Subcutaneous abdominal adipose tissue (tissue), 5 donors: ENCODE measurements around the gene C11orf91.
"Not testable (repeated sequence)": the region's sequence is repeated elsewhere in the genome, so short reads cannot be mapped to it uniquely, and the experiment has no call there.

Experiments
- H3K27ac ChIP-seq: one replicate; pipeline ENCODE4 v1.7.0; 2013; ENCODE audit warnings: low read depth, mild to moderate bottlenecking, inconsistent platforms, low read length, moderate library complexity
- H3K27me3 ChIP-seq, 5 donors: one replicate each; pipeline ENCODE4 v1.7.0; 2013; ENCODE audit warnings: low read length in 5 of 5, inconsistent platforms in 1 of 5; ENCODE audit not compliant: control insufficient read depth in 5 of 5, insufficient read depth in 4 of 5
- H3K36me3 ChIP-seq, 5 donors: one replicate each; pipeline ENCODE4 v1.7.0; 2013; ENCODE audit warnings: low read length in 5 of 5; ENCODE audit not compliant: control insufficient read depth in 5 of 5, insufficient read depth in 5 of 5
- H3K4me1 ChIP-seq, 5 donors: one replicate each; pipeline ENCODE4 v1.7.0; 2013; ENCODE audit warnings: low read length in 5 of 5, mild to moderate bottlenecking in 3 of 5, moderate library complexity in 1 of 5; ENCODE audit not compliant: control insufficient read depth in 5 of 5, insufficient read depth in 5 of 5
- H3K4me3 ChIP-seq, 5 donors: one replicate each; pipeline ENCODE4 v1.7.0; 2013; ENCODE audit warnings: low read length in 5 of 5, low read depth in 1 of 5
- H3K9ac ChIP-seq, 5 donors: one replicate each; pipeline ENCODE4 v1.7.0; 2013; ENCODE audit warnings: low read length in 5 of 5, mild to moderate bottlenecking in 4 of 5, moderate library complexity in 3 of 5
- H3K9me3 ChIP-seq, 5 donors: one replicate each; pipeline ENCODE4 v1.7.0; 2013; ENCODE audit warnings: low read length in 5 of 5; ENCODE audit not compliant: control insufficient read depth in 5 of 5
- donor health status: healthy.
- donor health status: healthy.
- donor health status: healthy.
- donor health status: healthy.
- donor health status: healthy.

Gene C11orf91

DNA sequence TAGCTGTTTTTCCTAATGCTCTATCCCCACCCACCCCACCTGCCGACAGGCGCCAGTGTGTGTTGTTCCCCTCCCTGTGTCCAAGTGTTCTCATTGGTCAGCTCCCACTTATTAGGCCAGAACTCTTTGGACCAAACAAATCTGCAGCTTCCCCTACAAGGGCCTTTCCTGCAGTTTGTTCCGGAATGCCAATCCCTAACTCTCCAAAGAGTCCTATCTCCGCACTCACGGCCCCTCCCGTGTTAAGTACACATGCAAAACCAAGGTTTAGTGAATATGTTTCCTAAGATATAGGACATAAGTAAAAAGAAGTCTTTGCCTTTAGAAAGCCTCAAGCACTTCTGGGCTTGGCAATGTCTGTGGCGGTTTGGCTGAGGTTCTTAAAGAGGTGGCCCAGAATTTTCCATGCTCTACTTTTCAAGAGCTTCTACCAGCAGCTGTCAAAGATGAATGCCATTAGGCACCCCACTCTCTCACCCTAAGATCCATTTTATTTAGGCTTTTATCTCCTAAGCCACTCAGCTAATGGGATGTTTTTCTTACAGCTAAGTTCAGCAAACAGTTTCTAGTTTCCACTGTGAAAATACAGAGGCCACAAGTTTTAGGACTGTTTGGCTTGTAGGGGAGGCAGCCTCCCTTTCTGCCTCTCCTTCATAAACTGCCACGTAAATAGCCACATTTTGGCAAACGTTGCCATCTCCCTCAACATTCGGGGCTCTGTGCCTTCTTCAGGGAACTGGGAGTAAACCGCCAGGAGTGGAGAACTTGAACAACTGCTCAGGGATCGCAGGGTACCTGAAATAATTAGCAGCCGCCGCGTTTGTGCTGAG, 34.0 kb upstream of the C11orf91 start:
- Histone ChIP-seq H3K4me1 (peaks cover 3 to 65% (median 37%) of the 10 kb centered on the region in 5 donors), H3K9me3 (no peaks in the 10 kb centered on the region), H3K27ac (peak overlapping the region; percentile 96), H3K4me3 (peak overlapping the region; percentile 70 to 91 (median 80)), H3K27me3 (no peaks in the 10 kb centered on the region), H3K36me3 (peaks cover 2 to 11% (median 4%) of the 10 kb centered on the region in 5 donors), H3K9ac (peak overlapping the region; percentile 77 to 94 (median 89))

DNA sequence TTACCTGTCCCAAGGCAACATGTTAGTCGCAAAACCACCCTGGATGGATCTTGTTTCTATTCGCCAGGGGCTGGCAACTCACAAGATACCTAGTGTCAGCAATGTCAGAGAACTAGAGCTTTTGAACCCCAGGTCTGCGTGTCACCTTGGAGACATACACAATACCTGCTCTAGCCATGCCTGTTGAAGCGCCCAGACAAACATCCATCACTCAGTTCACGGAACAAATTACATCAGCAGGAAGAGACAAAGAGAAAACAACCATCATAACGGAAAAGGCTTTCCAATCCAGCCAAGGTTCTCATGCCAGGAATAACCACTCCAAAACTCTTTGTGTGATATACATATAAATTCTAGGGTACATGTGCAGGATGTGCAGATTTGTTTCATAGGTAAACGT, 33.4 kb upstream of the C11orf91 start:
- Histone ChIP-seq H3K4me3 (peak overlapping the region; percentile 70 to 91 (median 80)), H3K27ac (peak overlapping the region; percentile 96), H3K9me3 (no peaks in the 10 kb centered on the region), H3K36me3 (peaks cover 2 to 11% (median 4%) of the 10 kb centered on the region in 5 donors), H3K9ac (peak overlapping the region in 4 of 5 donors; percentile 0 to 89 (median 63)), H3K27me3 (no peaks in the 10 kb centered on the region), H3K4me1 (peaks cover 3 to 65% (median 37%) of the 10 kb centered on the region in 5 donors)

DNA sequence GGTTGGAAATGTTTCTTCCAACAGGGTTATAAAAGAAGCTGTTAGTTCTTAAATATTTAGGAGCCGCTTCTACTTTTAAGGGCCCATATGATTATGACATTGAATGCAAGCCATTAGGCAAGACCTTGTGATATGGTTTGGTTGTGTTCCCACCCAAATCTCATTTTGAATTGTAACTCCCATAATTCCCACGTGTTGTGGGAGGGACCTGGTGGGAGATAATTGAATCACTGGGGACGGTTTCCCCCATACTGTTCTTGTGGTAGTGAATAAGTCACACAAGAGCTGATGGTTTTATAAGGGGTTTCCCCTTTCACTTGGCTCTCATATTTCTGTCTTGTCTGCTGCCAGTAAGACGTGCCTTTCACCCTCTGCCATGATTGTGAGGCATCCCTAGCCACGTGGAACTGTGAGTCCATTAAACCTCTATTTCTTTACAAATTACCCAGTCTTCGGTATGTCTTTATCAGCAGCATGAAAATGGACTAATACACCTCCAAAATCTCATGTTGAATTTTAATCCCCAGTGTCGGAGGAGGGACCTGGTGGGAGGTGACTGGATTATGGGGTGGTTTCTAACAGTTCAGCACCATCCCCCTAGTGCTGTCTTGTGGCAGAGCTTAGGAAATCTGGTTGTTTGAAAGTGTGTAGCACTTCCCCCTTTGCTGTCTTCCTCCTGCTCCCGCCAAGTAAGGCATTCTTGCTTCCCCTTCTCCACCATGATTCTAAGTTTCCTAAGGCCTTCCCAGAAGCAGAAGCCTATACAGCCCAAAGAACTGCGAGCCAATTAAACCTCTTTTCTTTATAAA, 31.3 kb upstream of the C11orf91 start:
- Histone ChIP-seq H3K36me3 (peaks cover 2 to 11% (median 4%) of the 10 kb centered on the region in 5 donors), H3K9me3 (no peaks in the 10 kb centered on the region), H3K27ac (peak overlapping the region; percentile 47), H3K27me3 (no peaks in the 10 kb centered on the region), H3K4me1 (peaks cover 2 to 58% (median 33%) of the 10 kb centered on the region in 5 donors), H3K4me3 (peak overlapping the region in 2 of 5 donors; percentile 21 to 40), H3K9ac (no peak overlapping the region)

DNA sequence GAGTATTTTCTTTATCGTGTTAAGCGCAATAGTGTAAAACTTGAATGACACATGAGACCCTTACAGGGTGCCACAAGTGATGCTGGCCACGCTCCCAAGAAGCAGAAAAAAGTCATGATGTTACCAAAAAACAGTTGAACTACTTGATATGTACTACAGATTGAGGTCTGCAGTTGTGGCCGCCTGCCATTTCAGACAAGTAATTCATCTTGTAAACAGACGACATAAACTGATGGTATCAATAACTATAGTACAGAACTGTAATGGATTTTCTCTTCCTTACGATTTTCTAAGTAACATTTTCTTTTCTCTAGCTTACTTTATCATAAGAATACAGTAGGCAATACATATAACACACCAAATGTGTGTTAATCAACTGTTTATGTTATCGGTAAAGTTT, 30.1 kb upstream of the C11orf91 start:
- no peak overlapping the region for H3K27ac ChIP-seq
- H3K36me3 ChIP-seq = peaks cover 2 to 11% (median 4%) of the 10 kb centered on the region in 5 donors
- H3K9me3 ChIP-seq = no peaks in the 10 kb centered on the region
- no peaks in the 10 kb centered on the region for H3K27me3 ChIP-seq
- no peak overlapping the region for H3K9ac ChIP-seq
- peak overlapping the region in 1 of 5 donors; percentile 40 for H3K4me3 ChIP-seq
- peaks cover 0 to 50% (median 28%) of the 10 kb centered on the region in 5 donors for H3K4me1 ChIP-seq

DNA sequence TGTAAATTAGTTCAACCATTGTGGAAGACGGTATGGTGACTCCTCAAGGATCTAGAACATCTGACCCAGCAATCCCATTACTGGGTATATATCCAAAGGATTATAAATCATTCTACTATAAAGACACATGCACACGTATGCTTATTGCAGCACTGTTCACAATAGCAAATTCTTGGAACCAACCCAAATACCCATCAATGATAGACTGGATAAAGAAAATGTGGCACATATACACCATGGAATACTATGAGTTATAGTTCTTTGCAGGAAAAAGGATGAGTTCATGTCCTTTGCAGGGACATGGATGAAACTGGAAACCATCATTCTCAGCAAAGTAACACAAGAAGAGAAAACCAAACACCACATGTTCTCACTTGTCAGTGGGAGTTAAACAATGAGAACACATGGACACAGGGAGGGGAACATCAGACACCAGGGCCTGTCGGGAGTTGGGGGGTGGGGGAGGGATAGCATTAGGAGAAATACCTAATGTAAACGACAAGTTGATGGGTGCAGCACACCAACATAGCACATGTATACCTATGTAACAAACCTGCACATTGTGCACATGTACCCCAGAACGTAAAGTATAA, 28.5 kb upstream of the C11orf91 start:
- H3K9ac ChIP-seq = not testable (repeated sequence)
- H3K4me1 ChIP-seq = peaks cover 4 to 58% (median 28%) of the 10 kb centered on the region in 5 donors

DNA sequence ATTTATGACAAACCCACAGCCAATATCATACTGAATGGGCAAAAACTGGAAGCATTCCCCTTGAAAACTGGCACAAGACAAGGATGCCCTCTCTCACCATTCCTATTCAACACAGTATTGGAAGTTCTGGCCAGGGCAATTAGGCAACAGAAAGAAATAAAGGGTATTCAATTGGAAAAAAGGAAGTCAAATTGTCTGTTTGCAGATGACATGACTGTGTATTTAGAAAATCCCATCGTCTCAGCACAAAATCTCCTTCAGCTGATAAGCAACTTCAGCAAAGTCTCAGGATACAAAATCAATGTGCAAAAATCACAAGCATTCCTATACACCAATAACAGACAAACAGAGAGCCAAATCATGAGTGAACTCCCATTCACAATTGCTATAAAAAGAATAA, 26.9 kb upstream of the C11orf91 start:
- H3K4me1 ChIP-seq = peaks cover 18 to 58% (median 36%) of the 10 kb centered on the region in 5 donors
- not testable (repeated sequence) for H3K27me3 ChIP-seq, H3K27ac ChIP-seq, H3K36me3 ChIP-seq, H3K4me3 ChIP-seq, H3K9me3 ChIP-seq, H3K9ac ChIP-seq

More for the DNA sequence above, 28.5 kb upstream of the C11orf91 start:
- H3K9me3 ChIP-seq, H3K27me3 ChIP-seq, H3K27ac ChIP-seq, H3K4me3 ChIP-seq: not testable (repeated sequence)
- peaks cover 2 to 11% (median 4%) of the 10 kb centered on the region in 5 donors for H3K36me3 ChIP-seq

DNA sequence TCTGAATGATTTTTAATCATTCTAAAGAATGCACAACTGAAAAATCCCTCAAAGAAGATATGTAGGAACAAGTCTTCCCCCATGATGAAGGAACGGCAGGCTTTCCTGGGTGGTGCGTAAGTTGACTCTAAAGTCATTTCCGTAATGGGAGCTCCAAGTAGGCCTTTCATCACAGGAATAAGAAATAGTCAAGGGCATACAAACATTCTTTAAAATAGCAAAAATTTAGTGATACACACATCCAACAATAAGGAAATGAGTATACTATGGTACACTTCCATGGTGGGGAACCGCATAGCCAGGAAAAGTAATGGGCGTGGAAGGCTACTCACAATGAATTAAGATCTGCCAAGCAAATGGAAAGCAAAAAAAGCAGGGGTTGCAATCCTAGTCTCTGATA, 24.9 kb upstream of the C11orf91 start:
- Histone ChIP-seq H3K4me1 (peaks cover 22 to 60% (median 37%) of the 10 kb centered on the region in 5 donors), H3K9me3 (no peaks in the 10 kb centered on the region), H3K27ac (peak overlapping the region; percentile 84), H3K27me3 (peaks cover 0 to 4% (median 0%) of the 10 kb centered on the region in 5 donors), H3K4me3 (peak overlapping the region in 1 of 5 donors; percentile 11), H3K9ac (no peak overlapping the region), H3K36me3 (peaks cover 0 to 20% (median 17%) of the 10 kb centered on the region in 5 donors)

DNA sequence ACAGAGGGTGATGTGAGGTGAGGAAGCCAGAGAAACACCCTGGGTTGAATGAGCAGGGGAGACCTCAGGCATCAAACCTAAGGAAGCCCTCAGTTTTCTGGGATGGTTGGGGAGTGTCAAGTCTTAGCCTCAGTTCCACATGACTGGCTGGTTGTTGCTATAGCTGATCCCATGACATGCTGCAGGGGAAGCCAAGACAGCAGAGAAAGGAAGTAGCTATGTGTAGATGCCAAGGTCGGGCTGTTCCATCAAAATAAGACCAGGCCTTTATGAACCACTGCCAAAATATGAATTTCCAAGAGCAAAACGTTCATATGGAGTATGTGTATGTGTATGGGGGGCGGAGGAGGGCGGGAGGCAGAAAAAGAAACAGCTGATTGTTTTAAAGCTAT, 24.0 kb upstream of the C11orf91 start:
- Histone ChIP-seq H3K27ac (peak overlapping the region; percentile 84), H3K27me3 (peaks cover 0 to 4% (median 0%) of the 10 kb centered on the region in 5 donors), H3K9ac (peak overlapping the region in 2 of 5 donors; percentile 12 to 57), H3K36me3 (peaks cover 5 to 27% (median 21%) of the 10 kb centered on the region in 5 donors), H3K9me3 (no peaks in the 10 kb centered on the region), H3K4me3 (peak overlapping the region in 3 of 5 donors; percentile 14 to 32 (median 30)), H3K4me1 (peaks cover 22 to 59% (median 34%) of the 10 kb centered on the region in 5 donors)

DNA sequence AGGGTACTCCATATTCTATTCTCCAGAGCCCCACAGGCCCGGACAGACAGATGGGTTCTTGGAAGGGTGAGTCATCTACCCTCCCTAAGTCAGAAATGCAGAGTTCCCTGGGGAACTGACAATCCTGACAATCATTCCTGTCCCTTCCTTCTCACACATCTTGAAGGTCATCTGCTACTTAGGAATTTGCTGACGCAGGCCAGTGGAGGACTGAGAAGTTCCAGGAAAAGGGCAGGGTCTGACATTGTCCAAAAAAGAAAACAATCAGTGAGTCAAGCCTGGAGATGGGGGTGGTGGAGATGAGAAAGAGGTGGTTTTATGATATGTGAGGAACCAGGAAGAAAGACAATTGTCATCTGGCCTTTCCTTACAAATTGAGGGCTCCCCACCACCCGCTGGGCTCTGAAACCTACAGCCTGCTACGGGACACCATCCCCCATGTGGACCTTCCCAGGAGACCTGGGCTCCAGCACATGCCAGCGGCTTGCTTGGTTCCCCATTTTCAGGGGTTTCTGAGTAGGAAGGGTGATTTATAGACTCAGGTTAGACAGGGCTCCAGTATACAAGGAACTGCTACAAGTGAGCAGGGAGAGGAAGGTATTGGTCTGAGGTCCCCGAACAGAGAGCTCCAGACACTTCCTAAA, 22.7 kb upstream of the C11orf91 start:
- H3K9ac ChIP-seq = peak overlapping the region in 4 of 5 donors; percentile 5 to 77 (median 38)

More for the DNA sequence above, 22.7 kb upstream of the C11orf91 start:
- H3K4me3 ChIP-seq = peak overlapping the region; percentile 6 to 28 (median 15)
- peak overlapping the region; percentile 84 for H3K27ac ChIP-seq
- H3K9me3 ChIP-seq = no peaks in the 10 kb centered on the region
- H3K36me3 ChIP-seq = peaks cover 5 to 36% (median 34%) of the 10 kb centered on the region in 5 donors
- peaks cover 22 to 57% (median 34%) of the 10 kb centered on the region in 5 donors for H3K4me1 ChIP-seq
- peaks cover 0 to 4% (median 0%) of the 10 kb centered on the region in 5 donors for H3K27me3 ChIP-seq
